Muscle of leg (tissue), 11 donors: Measurements from ENCODE around the gene CMTM3. TPM values are rescaled to one million over a fixed set of nuclear protein-coding genes. Genes with fewer than 3 reads are reported as not detected.
"Not testable (repeated sequence)": the region's sequence is repeated elsewhere in the genome, so short reads cannot be mapped to it uniquely, and the experiment has no call there.

Experiments used
- DNase-seq: peaks from one replicate; pipeline ENCODE4 v3.0.0; 2013
- H3K27ac ChIP-seq: one replicate; pipeline ENCODE4 v1.5.1; 2013; ENCODE audit warnings: mild to moderate bottlenecking, low read length, control low read depth
- H3K27me3 ChIP-seq: one replicate; pipeline ENCODE4 v1.6.1; 2013; ENCODE audit warnings: low read length; ENCODE audit not compliant: control insufficient read depth, insufficient read depth
- H3K36me3 ChIP-seq: one replicate; pipeline ENCODE4 v1.6.1; 2013; ENCODE audit warnings: low read length; ENCODE audit not compliant: control insufficient read depth, insufficient read depth
- H3K4me1 ChIP-seq: one replicate; pipeline ENCODE4 v1.6.1; 2013; ENCODE audit warnings: low read length; ENCODE audit not compliant: control insufficient read depth, insufficient read depth
- H3K4me3 ChIP-seq: one replicate; pipeline ENCODE4 v1.5.1; 2013; ENCODE audit warnings: low read length, control low read depth
- H3K9me3 ChIP-seq: replicated peaks from 2 replicates; pipeline ENCODE4 v1.6.1; 2013; ENCODE audit warnings: low read depth, low read length; ENCODE audit not compliant: control insufficient read depth
- WGBS: methylation state at CpG from one replicate; pipeline ENCODE4 v1.1.5; 2013; ENCODE audit warnings: missing lambda C conversion rate; ENCODE audit not compliant: insufficient coverage; 5-methylcytosine and 5-hydroxymethylcytosine counted together
- polyA plus RNA-seq, 8 donors: library from polyadenylated mRNA; unstranded; fragments of 120-200 nt; gene quantifications; one replicate each; pipeline versions ENCODE4 v1.2.1 to v1.2.3, GENCODE V29; 2013; ENCODE audit warnings: inconsistent platforms in 1 of 8, low replicate concordance in 1 of 8; ENCODE audit not compliant: insufficient read length in 8 of 8, insufficient read depth in 1 of 8
- total RNA-seq: library from RNA; stranded (reverse); fragments of 120-200 nt; gene quantifications from one replicate; pipeline ENCODE4 v1.2.4, GENCODE V29; 2013

CMTM3 gene
- total and polyA plus RNA-seq, 9 donors, result 19.0 to 82.7 (median 68.0) TPM

- Histone ChIP-seq H3K36me3 (peaks cover 29% of the 10 kb centered on the region), H3K9me3 (no peaks in the 10 kb centered on the region), H3K4me3 (no peak overlapping the region), H3K27me3 (no peaks in the 10 kb centered on the region), H3K4me1 (peaks cover 7% of the 10 kb centered on the region), H3K27ac (no peak overlapping the region)
- 60% methylated on average over 1 of the region's 2 CpGs for whole genome bisulfite sequencing
- DNase-seq, result no peak
These were observed 12.5 kb downstream of the CMTM3 start for GRCh38 chr16:66617010-66617434.

DNA sequence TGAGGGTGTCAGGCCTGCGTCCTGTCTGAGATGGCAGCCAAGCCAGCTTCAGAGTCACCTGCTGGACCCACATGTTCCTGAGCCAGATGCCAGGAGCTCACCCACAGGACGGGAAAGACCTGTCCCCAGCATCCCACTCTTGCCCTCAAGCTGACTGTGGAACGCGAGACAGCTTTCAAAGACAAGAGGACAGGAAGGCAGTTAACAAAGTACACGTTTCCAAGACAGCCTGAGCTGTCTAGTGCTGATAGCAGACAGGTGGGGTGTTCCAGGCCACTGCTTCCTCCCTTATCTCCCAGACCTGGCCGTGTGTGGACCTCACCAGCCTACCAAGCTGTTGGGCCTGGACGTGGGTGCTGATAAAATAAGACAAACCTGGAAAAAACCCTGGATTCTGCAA is 13.2 kb downstream of the CMTM3 start:
- DNase-seq, result no peak
- peaks cover 7% of the 10 kb centered on the region for H3K4me1 ChIP-seq
- WGBS, result 85% methylated on average over 4 of the region's 7 CpGs
- H3K9me3 ChIP-seq, result no peaks in the 10 kb centered on the region
- H3K4me3 ChIP-seq, result no peak overlapping the region
- H3K27me3 ChIP-seq, result no peaks in the 10 kb centered on the region
- H3K27ac ChIP-seq, result no peak overlapping the region
- H3K36me3 ChIP-seq, result peaks cover 25% of the 10 kb centered on the region

DNA sequence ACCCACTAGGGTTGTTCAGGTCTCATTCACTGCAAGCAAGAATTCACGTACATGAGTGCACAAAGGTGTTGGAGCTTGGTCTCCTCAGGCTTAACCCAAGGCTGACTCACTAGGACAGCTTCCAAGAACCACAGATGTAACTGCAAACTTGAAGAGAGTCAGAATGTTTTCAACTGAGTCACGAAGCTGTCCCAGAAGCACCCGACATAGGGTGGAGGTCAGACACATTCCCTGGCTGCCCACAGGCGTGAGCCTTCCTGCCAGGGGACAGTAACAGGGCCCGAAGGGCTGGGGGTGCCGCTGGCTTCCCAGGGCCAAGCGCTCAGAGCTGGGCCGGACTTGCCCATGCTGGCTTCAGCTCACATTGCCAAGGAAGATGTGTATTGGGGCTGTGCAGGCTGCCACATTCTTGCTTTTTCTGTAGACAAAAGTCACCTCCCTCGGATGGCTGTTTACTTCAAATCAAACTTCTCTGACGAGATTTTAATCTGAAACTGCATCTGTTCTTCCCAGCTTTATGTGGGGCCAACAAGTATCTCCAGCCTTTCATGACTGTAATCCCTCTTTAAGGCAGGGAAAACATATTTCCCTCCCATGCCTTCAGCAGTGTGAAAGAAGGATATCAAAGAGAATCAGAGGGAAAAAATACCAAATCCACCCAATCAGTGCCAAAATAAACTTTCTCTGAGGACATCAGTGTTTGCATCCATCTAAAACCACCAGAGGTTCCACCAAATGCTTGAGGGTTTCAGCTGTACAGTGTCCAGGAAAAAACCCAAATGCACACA is 14.3 kb downstream of the CMTM3 start:
- DNase-seq, result no peak
- WGBS, result 66% methylated on average over 5 of the region's 10 CpGs
- peaks cover 7% of the 10 kb centered on the region for H3K4me1 ChIP-seq
- no peak overlapping the region for H3K27ac ChIP-seq
- H3K4me3 ChIP-seq, result no peak overlapping the region
- no peaks in the 10 kb centered on the region for H3K9me3 ChIP-seq
- H3K36me3 ChIP-seq, result peaks cover 15% of the 10 kb centered on the region
- no peaks in the 10 kb centered on the region for H3K27me3 ChIP-seq

DNA sequence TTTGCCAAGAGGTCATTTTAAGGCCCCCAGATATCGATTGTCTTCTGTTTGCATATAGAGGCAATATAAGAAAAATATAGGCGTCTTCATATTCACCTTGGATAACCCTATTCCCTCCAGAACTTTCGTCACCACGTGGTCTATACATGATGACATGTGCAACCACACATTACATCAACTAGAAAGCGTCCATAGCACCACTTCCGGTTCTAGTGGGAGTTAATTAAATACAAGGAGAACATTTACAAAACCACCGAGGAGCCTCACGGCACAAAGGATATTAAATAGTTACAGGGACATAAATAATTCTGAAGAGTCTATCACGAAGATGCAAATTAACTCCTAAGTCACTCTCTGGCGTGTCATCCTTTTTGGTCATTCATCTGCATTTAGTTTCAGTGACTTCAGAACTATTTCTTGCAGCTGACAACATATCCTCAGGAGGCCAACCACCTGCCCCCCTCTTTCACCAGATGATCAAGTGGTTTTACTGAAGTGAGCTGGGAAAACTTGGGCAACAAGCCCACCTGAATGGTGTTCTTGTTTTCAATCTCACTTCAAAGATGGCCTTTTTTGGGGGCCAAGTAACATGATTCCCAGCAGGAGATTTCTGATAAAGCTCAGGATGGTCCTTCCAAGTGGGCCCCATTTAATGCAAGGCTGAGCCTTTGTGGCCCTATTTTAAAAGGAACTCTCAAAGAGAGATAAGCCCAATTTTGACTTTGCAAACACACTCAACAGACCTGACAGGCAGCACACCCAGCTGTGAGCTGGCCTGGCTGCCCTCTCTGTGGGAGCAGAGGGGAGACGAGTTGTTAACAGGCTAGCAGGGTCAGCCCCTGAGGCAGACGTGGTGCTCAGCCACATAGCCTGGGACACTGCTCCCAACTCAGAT is 15.3 kb downstream of the CMTM3 start:
- Histone ChIP-seq H3K27me3 (no peaks in the 10 kb centered on the region), H3K36me3 (peaks cover 9% of the 10 kb centered on the region), H3K27ac (no peak overlapping the region), H3K4me3 (no peak overlapping the region), H3K9me3 (no peaks in the 10 kb centered on the region), H3K4me1 (peaks cover 7% of the 10 kb centered on the region)
- DNase-seq, result peak; percentile 40
- WGBS, result 57% methylated on average over 1 of the region's 12 CpGs

DNA sequence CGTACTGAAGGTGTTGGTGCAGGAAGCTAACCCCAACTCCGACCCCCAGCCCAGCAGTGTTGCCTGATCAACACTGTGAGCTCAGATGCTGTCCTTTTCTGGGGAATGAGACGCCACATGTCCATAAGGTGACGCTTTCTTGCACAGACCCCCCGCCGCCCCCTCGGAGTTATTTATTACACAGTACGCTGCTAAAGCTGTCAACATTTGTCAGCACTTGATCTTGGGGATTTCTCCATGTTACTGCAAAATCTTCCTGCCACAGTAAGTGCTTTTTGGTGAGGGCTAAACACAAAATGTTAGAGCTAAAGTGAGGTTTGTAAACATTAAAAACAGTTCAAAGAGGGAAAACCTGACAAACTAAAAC is 15.9 kb downstream of the CMTM3 start:
- no peaks in the 10 kb centered on the region for H3K9me3 ChIP-seq
- DNase-seq, result no peak
- no peak overlapping the region for H3K4me3 ChIP-seq
- H3K27me3 ChIP-seq, result no peaks in the 10 kb centered on the region
- H3K27ac ChIP-seq, result no peak overlapping the region
- H3K36me3 ChIP-seq, result peaks cover 9% of the 10 kb centered on the region
- H3K4me1 ChIP-seq, result peaks cover 7% of the 10 kb centered on the region
- 48% methylated on average over 7 of the region's 8 CpGs for WGBS

- 89% methylated on average over 14 of the region's 14 CpGs for WGBS
- Histone ChIP-seq H3K4me1 (peaks cover 7% of the 10 kb centered on the region), H3K36me3 (peaks cover 9% of the 10 kb centered on the region), H3K9me3 (no peaks in the 10 kb centered on the region), H3K27me3 (no peaks in the 10 kb centered on the region), H3K4me3 (no peak overlapping the region), H3K27ac (no peak overlapping the region)
- DNase-seq, result no peak
These were observed 17.5 kb downstream of the CMTM3 start for GRCh38 chr16:66621973-66622372.

DNA sequence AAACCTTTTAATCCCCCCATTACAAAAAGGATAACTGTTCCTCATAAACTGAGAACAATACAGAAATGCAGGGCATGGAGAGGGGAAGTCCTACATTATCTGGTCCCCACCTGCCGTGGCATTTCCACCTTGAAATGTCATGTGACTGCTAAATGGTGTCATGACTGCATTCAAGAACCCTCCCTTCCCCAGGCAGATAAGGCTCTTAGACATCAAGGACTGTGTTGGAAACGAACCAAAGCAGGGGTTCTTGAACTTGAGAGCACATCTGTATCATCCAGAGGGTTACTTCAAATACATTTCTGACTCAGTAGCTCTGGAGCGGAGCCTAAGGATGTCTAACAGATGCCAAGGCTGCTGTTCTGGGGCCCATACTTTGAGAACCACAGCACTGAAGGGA is 18.4 kb downstream of the CMTM3 start:
- 63% methylated on average over 1 of the region's 3 CpGs for WGBS

DNA sequence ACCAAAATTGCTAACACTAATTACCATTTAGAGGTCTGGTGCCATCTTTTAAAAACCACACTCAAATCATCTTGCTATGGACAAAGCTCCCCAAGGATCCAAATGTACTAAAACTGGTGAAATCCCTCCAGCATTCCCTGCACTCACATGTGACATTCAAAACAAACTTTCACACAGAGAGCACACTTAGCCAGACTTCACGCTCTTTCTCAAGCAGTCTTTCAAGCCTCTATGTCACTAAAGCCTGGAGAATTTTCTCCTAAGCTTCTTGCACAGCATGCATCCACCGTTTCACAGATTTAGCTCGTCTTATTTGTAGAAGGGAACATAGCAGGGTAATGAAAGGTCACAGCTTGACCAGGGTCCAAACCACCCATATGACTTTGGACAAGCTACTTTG is 19.3 kb downstream of the CMTM3 start:
- no peaks in the 10 kb centered on the region for H3K9me3 ChIP-seq
- H3K27me3 ChIP-seq, result no peaks in the 10 kb centered on the region
- no peak for DNase-seq
- H3K27ac ChIP-seq, result no peak overlapping the region
- WGBS, result no CpG with 5 or more reads among the region's 3 CpGs
- peaks cover 9% of the 10 kb centered on the region for H3K36me3 ChIP-seq
- H3K4me3 ChIP-seq, result no peak overlapping the region
- peaks cover 7% of the 10 kb centered on the region for H3K4me1 ChIP-seq

More for the DNA sequence above, 18.4 kb downstream of the CMTM3 start:
- H3K4me3 ChIP-seq, result no peak overlapping the region
- DNase-seq, result no peak
- peaks cover 7% of the 10 kb centered on the region for H3K4me1 ChIP-seq
- no peak overlapping the region for H3K27ac ChIP-seq
- H3K27me3 ChIP-seq, result no peaks in the 10 kb centered on the region
- H3K9me3 ChIP-seq, result no peaks in the 10 kb centered on the region
- peaks cover 9% of the 10 kb centered on the region for H3K36me3 ChIP-seq

- H3K9me3 ChIP-seq, DNase-seq: not testable (repeated sequence)
- 83% methylated on average over 8 of the region's 17 CpGs for WGBS
These were observed 23.3 kb downstream of the CMTM3 start for GRCh38 chr16:66627611-66628378.

DNA sequence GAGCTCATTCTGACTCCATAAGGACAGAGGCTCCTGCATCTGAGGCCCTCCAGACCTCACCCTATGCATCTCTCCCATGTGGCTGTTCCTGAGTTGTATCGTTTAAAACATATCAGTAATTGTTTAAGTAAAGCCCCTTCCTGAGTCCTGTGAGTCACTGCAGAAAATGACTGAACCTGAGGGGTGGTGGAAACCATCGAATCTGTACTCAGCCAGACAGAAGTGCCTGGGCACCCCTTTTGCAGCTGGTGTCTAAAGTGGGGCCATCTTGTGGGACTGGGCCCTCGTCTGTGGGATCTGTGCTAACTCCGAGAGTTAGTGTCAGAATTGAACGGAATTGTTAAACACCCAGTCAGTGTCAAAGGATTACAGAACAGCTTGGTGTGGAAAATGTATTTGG is 25.4 kb downstream of the CMTM3 start:
- no peak overlapping the region for H3K27ac ChIP-seq

More at GRCh38 chr16:66627611-66628378, 23.3 kb downstream of the CMTM3 start:
- not testable (repeated sequence) for H3K27ac ChIP-seq, H3K4me3 ChIP-seq, H3K27me3 ChIP-seq, H3K4me1 ChIP-seq, H3K36me3 ChIP-seq

More for the DNA sequence above, 25.4 kb downstream of the CMTM3 start:
- 94% methylated on average over 2 of the region's 5 CpGs for WGBS
- Histone ChIP-seq H3K4me3 (no peak overlapping the region), H3K36me3 (no peaks in the 10 kb centered on the region), H3K27me3 (no peaks in the 10 kb centered on the region), H3K4me1 (no peaks in the 10 kb centered on the region), H3K9me3 (no peaks in the 10 kb centered on the region)
- no peak for DNase-seq
